ENCODE results near the gene CAPZB. TPM values are rescaled to one million over a fixed set of nuclear protein-coding genes. Genes with fewer than 3 reads are reported as not detected.

The CAPZB gene
- total RNA-seq, 1 donor from 2014 or later, result 334 TPM

GRCh38 chr1:19363536-19364152 lies 121.7 kb downstream of the CAPZB start:
- no peak overlapping the region for H3K4me3 Mint-ChIP-seq
- intact Hi-C loops (cut with micrococcal nuclease), result no loop called here
- H3K27ac Mint-ChIP-seq, result no peak overlapping the region
- no peaks in the 10 kb centered on the region for H3K27me3 Mint-ChIP-seq
- peaks cover 13% of the 10 kb centered on the region for H3K4me1 Mint-ChIP-seq
- ChIA-PET POLR2A (no interaction called here), CTCF (interaction anchor here (0.8 to 1.3 kb wide), 2 partner anchors 27 to 218 kb away, joined by 3 read pairs; no protein-coding TSS in a partner anchor)
- no peak for DNase-seq
- ATAC-seq (ENCODE audit: low read depth), result no peak
- H3K9me3 Mint-ChIP-seq, result no peaks in the 10 kb centered on the region
- TF ChIP-seq, protein P1, sequence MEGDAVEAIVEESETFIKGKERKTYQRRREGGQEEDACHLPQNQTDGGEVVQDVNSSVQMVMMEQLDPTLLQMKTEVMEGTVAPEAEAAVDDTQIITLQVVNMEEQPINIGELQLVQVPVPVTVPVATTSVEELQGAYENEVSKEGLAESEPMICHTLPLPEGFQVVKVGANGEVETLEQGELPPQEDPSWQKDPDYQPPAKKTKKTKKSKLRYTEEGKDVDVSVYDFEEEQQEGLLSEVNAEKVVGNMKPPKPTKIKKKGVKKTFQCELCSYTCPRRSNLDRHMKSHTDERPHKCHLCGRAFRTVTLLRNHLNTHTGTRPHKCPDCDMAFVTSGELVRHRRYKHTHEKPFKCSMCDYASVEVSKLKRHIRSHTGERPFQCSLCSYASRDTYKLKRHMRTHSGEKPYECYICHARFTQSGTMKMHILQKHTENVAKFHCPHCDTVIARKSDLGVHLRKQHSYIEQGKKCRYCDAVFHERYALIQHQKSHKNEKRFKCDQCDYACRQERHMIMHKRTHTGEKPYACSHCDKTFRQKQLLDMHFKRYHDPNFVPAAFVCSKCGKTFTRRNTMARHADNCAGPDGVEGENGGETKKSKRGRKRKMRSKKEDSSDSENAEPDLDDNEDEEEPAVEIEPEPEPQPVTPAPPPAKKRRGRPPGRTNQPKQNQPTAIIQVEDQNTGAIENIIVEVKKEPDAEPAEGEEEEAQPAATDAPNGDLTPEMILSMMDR (IDR thresholded peaks at IDR 0.05), result no peak
- H3K36me3 Mint-ChIP-seq (ENCODE audit: low read depth), result peaks cover 52% of the 10 kb centered on the region

DNA sequence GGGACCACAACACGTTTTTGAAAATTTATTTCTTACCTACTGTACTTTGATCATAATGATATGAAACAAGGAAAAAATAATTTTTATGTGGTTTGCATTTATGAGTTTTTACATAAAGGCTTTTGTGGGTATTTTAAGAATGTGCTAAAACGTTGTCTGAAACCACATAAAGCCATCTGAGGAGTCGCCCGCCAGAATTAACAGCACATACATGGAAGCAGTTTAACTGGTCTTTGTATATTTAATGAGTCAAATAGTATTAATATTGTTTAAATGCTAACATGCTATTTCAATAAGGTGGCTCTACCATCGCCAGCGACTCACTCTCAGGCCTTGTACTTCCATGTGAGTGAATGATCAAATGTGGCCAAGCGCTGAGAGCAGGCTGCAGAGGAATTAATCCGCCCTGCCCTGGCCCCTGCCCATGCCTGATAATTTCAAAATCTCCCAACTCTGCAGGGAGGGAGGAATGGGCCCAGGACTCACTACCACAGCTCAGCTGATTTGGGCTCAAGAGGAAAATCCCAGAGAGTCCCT lies 123.7 kb downstream of the CAPZB start:
- DNase-seq (no peak), ATAC-seq (ENCODE audit: low read depth) (no peak)
- H3K27me3 Mint-ChIP-seq, result no peaks in the 10 kb centered on the region
- H3K36me3 Mint-ChIP-seq (ENCODE audit: low read depth), result peaks cover 61% of the 10 kb centered on the region
- peaks cover 13% of the 10 kb centered on the region for H3K4me1 Mint-ChIP-seq
- intact Hi-C loops (cut with micrococcal nuclease), result no loop called here
- ChIA-PET POLR2A (no interaction called here), CTCF (no interaction called here)
- H3K27ac Mint-ChIP-seq, result no peak overlapping the region
- no peak overlapping the region for H3K4me3 Mint-ChIP-seq
- TF ChIP-seq, protein P1 (IDR thresholded peaks at IDR 0.05), result no peak
- no peaks in the 10 kb centered on the region for H3K9me3 Mint-ChIP-seq

DNA sequence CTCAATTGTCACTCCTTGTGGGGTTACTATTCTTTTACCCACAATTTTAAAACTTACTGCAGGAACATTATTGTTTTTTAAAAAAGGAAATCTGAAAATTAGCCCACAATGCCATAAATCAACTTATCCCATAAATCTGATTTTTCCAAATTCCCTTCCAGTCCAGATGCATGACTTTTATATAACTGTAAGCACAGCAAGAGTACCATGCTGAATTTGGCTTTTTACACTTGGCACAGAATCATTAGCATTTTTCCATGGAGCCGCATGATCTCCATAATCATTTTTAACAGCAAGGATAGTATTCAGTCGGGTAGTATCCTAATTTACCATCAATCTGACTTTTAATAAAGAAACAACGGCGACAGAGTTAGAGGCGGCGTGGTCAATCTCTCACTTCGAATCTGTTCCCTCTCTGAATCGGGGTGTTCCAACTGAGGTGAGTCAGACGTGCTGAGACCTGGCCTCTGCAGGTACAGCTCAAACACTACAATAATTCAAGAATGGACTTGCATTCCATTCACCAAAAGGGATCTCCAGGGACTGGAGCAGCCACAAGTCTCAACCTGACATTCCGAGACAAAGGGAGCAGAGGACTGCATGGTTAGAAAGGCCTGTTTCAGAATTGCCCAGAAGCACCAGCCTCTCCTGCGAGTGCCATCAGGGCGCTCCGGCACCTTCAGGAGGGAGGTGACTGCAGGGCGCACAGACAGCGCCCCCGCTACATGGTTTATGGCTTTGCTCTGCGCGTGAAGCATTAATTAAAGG lies 124.3 kb downstream of the CAPZB start:
- H3K27me3 Mint-ChIP-seq, result no peaks in the 10 kb centered on the region
- no peak overlapping the region for H3K4me3 Mint-ChIP-seq
- ChIA-PET CTCF (no interaction called here), POLR2A (interaction anchor here (0.5 kb wide), 1 partner anchor 237 kb away, joined by 4 read pairs; no protein-coding TSS in a partner anchor)
- no peak for ATAC-seq (ENCODE audit: low read depth)
- H3K27ac Mint-ChIP-seq, result no peak overlapping the region
- H3K36me3 Mint-ChIP-seq (ENCODE audit: low read depth), result peaks cover 65% of the 10 kb centered on the region
- intact Hi-C loops (cut with micrococcal nuclease), result no loop called here
- H3K4me1 Mint-ChIP-seq, result peaks cover 13% of the 10 kb centered on the region
- no peak for DNase-seq
- no peaks in the 10 kb centered on the region for H3K9me3 Mint-ChIP-seq
- TF ChIP-seq, protein P1 (IDR thresholded peaks at IDR 0.05), result no peak

DNA sequence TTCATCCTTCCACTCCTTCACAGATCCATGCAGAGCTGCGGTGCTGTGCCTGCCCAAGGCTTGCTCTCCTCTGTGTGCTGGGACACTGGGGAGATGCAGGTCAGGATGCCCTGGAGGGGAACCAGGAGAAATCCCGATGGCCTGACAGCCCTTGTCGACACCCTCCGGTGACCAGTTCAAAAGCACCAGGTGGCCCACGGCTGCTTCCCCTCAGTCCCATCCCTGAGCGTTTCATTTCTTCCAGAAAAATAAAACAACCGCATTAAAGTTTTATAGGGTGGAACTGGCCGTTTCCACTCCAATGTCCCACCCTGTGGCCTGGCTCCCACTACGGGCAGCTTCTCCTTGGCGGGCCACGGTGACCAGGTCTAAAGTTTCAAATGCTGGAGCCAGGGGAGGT lies 124.9 kb downstream of the CAPZB start:
- intact Hi-C loops (cut with micrococcal nuclease), result no loop called here
- CTCF ChIA-PET, result no interaction called here
- peaks cover 13% of the 10 kb centered on the region for H3K4me1 Mint-ChIP-seq
- H3K4me3 Mint-ChIP-seq, result no peak overlapping the region
- H3K9me3 Mint-ChIP-seq, result no peaks in the 10 kb centered on the region
- POLR2A ChIA-PET, result interaction anchor here (0.5 kb wide), 1 partner anchor 238 kb away, joined by 4 read pairs; no protein-coding TSS in a partner anchor
- peak overlapping the region; percentile 24 for H3K27ac Mint-ChIP-seq
- no peak for ATAC-seq (ENCODE audit: low read depth)
- H3K27me3 Mint-ChIP-seq, result no peaks in the 10 kb centered on the region
- peaks cover 65% of the 10 kb centered on the region for H3K36me3 Mint-ChIP-seq (ENCODE audit: low read depth)
- TF ChIP-seq, protein P1 (IDR thresholded peaks at IDR 0.05), result no peak
- no peak for DNase-seq

DNA sequence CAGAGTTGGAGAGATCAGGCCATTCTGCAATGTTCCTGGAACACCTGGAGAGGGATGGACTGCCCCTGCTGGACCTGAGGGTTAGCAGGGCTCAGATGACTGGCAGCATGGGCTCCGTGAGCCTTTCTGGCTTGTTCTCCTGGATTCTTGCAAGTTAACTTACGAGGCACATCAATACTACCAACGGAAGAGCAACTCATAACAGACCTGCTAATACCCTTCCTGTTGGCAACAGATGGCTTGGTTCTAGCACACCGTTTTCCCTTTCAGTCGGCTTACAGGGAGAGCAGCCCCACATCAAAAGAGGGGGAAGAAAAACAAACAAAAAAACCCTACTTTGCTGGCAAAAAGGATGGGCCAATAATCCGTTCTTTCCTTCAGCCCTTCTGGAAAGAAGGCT lies 125.3 kb downstream of the CAPZB start:
- Mint-ChIP-seq H3K4me1 (peaks cover 13% of the 10 kb centered on the region), H3K36me3 (ENCODE audit: low read depth) (peaks cover 65% of the 10 kb centered on the region), H3K27ac (peak overlapping the region; percentile 24), H3K9me3 (no peaks in the 10 kb centered on the region), H3K27me3 (no peaks in the 10 kb centered on the region), H3K4me3 (no peak overlapping the region)
- TF ChIP-seq, protein P1 (IDR thresholded peaks at IDR 0.05), result no peak
- intact Hi-C loops (cut with micrococcal nuclease), result no loop called here
- no peak for DNase-seq
- ChIA-PET POLR2A (no interaction called here), CTCF (no interaction called here)
- no peak for ATAC-seq (ENCODE audit: low read depth)
